ENCODE measurements around the gene COL8A1.
"Not testable (repeated sequence)": the region's sequence is repeated elsewhere in the genome, so short reads cannot be mapped to it uniquely, and the experiment has no call there.

The COL8A1 gene

GRCh38 chr3:99638167-99638948 is at the start of gene COL8A1:
COL8A1 (plus strand) TSS chr3:99638594; CDS start chr3:99790683, 152,089 bp downstream.
- DNase-seq (ENCODE audit: low read depth, low spot score) = no peak

DNA sequence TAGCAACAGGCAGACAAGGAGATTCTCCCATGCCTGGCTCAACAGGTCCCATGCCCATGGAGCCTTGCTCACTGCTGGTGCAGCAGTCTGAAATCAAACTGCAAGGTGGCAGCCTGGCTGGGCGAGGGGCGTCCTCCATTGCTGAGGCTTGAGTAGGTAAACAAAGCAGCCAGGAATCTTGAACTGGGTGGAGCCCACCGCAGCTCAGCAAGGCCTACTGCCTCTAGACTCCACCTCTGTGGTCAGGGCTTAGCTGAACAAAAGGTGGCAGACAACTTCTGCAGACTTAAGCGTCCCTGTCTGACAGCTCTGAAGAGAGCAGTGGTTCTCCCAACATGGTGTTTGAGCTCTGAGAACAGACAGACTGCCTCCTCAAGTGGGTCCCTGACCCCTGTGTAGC is 49.2 kb upstream of the COL8A1 start:
- DNase-seq (ENCODE audit: low read depth, low spot score) = not testable (repeated sequence)

- no peak for DNase-seq (ENCODE audit: low read depth, low spot score)
These were observed 38.5 kb upstream of the COL8A1 start for GRCh38 chr3:99599894-99600293.

GRCh38 chr3:99601515-99601914 is 36.9 kb upstream of the COL8A1 start:
- DNase-seq (ENCODE audit: low read depth, low spot score) = no peak

GRCh38 chr3:99602183-99602582 is 36.2 kb upstream of the COL8A1 start:
- no peak for DNase-seq (ENCODE audit: low read depth, low spot score)

DNA sequence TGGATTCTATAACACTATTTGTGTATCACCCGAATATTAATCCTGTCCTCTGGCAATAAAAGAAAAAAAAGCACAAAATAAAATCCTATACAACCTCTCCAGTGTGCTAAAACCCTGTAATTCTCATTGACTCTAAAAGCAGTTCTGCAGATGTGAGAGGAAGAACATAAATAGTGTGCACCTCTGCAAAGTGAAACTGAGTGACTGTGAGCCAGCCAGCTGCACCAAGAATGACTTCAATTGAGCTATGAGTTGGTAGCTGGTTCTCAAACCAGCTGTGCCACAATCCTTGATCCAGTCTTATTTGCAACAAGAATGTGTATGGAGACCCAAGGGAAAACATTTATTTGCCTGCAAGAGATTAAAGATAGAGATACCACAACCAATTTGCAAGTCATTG is 31.2 kb upstream of the COL8A1 start:
- DNase-seq (ENCODE audit: low read depth, low spot score) = no peak

DNA sequence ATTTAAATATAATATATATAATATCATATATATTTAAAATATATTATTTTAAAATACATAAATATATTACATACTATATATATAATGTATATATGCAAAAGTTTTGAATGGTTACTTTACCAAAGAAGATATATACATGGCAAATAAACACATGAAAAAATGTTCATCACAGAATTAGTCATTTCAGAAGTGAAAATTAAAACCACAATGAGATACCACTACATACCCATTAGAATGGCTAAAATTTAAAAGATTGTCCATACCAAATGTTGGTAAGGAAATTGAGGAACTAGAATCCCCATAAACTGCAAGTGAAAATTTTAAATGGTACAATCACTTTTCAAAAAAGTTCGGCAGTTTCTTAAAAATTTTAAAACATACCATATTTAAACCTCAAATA is 23.6 kb upstream of the COL8A1 start:
- no peak for DNase-seq (ENCODE audit: low read depth, low spot score)

DNA sequence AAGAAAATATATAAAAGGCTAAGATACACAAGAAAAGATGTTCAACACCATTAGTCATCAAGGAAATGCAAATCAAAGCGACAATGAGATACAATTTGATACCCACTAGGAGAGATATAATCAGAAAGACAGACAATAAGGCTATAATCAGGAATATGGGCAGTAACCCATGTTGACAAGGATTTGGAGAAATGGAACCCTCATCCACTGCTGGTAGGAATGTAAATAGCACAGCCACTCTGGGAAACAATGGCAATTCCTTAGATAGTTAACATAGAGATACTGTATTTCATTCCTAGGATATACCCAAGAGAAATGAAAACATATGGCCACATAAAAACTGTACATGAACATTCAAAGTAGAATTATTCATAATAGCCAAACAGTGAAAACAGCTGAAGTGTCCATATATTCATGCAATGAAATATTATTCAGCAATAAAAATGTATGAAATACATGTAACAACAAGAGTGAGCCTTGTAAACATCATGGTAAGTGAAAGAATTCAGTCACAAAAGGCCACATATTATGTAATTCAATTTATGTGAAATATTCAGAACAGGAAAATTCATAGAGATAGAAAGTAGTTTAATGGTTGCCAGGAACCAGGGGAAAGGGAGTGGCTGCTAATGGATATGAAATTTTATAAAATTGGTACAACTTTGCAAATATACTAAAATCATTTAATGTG is 18.2 kb upstream of the COL8A1 start:
- DNase-seq (ENCODE audit: low read depth, low spot score) = no peak

DNA sequence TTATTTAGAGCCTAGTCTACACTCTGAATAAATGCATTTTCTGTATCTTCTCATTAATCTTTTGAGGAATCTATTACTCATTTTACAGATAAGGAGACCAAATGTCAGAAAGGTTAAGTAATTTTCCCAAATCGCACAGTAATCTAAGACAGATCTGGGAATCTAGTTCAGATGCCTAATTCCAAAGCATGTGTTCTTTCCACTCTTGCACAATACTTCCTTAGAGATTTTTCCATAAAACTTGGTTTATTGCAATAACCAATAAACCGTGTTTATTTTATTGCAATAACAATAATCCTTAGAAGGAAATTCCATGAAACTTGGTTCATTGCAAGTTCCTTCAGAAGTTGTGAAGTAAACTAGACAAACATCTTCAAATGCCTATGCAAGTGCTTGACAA is 17.4 kb upstream of the COL8A1 start:
- DNase-seq (ENCODE audit: low read depth, low spot score) = no peak

- DNase-seq (ENCODE audit: low read depth, low spot score) = no peak
These were observed 13.7 kb upstream of the COL8A1 start for GRCh38 chr3:99624496-99625236.

DNA sequence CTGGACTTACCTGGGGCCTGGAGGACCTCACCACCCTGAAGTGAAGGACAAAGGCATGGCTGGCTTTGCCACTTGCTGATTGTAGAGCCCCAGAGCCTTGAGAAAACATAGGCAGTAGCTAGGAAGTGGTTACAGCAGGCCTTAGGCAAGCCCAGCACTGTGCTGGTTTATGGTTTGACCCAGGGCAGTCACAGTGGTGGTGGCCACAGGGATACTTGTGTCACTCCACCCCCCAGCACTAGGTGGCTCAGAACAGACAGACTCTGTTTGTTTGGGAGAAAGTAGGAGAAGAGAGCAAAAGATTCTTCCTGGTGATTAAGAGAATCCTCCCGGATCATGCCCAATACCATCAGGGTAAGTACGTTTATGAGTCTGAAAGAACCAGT is 13.2 kb upstream of the COL8A1 start:
- no peak for DNase-seq (ENCODE audit: low read depth, low spot score)

DNA sequence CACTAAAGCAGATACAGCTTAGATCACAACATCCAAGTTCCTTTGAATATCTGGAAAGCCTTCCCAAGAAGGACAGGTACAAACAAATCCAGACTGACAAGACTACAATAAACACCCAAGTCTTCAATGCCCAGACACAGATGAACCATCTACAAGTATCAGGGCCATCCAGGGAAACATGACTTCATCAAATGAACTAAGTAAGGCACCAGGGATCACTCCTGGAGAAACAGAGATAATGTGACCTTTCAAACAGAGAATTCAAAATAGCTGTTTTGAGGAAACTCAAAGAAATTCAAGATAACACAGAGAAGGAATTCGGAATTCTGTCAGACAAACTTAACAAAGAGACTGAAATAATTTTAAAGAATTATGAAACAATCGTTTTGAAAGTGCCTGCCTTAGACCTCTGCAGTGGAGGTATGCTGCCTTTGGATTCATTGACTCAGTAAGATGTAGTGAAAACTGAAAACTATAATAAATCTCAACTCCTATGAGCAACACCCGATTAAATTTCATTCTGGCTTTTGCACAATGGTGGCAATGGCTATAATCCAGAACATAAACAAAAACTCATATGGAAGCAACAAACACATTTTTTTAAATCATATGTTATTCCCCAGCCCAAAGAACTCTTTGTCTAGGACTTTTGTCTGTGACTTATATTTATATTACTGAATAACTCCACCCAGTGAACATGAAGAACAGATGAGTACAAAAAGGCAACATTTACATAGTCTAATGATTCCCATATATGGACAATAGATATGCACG is 12.6 kb upstream of the COL8A1 start:
- DNase-seq (ENCODE audit: low read depth, low spot score) = no peak

- DNase-seq (ENCODE audit: low read depth, low spot score) = no peak
These were observed 12.0 kb upstream of the COL8A1 start for GRCh38 chr3:99626417-99626788.

- no peak for DNase-seq (ENCODE audit: low read depth, low spot score)
These were observed 11.2 kb upstream of the COL8A1 start for GRCh38 chr3:99627062-99627826.

DNA sequence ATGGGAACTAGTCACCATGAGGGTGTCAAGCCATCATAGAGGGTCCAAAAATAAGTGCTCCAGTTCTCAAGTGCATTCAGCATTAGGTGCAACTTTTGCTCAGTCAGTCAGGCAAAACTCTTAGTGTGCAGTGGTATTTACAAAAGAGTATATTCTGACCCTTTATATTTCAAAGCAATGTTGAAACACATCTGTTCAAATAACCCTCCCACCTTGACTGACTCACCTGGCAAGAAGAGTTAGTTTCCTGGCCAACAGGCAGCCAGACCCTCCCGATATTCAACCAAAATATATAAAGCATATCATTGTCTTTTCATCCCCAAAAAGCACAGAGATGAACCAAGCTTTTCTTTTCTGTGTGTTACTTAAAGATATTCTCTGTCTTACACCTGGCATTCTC is 7.6 kb upstream of the COL8A1 start:
- DNase-seq (ENCODE audit: low read depth, low spot score) = no peak

GRCh38 chr3:99633887-99634558 is 4.4 kb upstream of the COL8A1 start:
- no peak for DNase-seq (ENCODE audit: low read depth, low spot score)

- DNase-seq (ENCODE audit: low read depth, low spot score) = no peak
These were observed 3.5 kb upstream of the COL8A1 start for GRCh38 chr3:99634881-99635280.

DNA sequence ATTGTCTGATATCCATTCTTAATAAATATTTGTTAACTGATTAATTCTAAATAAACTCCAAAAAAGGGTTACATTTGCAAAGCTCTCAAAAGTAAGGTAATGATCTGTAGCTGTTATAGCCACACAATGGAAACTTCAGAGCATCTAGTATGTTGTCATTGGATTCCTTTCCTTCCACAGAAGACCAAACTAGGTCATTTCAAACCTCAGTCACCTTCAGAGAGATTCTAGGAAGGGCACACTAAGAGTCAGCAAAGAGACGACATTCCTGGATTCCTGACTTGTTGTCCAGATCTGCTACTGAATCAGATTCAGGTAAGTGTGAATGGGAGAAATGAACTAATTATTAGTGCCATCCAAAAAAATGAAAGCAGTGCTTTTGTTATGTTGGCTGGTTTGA is 3.0 kb upstream of the COL8A1 start:
- no peak for DNase-seq (ENCODE audit: low read depth, low spot score)

DNA sequence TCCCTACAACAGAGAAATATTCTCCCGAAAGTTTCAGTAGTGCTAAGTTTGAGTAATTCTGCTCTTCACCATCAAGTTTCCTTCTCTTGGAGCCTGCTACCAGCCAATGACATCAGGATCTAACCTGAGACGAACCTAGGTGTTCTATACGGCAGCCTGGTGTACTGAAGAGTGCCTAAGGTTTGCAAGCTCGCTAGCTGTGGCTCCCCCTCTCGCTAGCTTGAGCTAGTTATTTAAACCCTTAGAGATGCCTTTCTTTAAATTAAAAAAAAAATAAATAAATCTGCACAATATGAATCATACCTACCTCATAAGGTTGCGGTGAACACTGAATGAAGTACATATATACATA is 1.4 kb upstream of the COL8A1 start:
- no peak for DNase-seq (ENCODE audit: low read depth, low spot score)

DNA sequence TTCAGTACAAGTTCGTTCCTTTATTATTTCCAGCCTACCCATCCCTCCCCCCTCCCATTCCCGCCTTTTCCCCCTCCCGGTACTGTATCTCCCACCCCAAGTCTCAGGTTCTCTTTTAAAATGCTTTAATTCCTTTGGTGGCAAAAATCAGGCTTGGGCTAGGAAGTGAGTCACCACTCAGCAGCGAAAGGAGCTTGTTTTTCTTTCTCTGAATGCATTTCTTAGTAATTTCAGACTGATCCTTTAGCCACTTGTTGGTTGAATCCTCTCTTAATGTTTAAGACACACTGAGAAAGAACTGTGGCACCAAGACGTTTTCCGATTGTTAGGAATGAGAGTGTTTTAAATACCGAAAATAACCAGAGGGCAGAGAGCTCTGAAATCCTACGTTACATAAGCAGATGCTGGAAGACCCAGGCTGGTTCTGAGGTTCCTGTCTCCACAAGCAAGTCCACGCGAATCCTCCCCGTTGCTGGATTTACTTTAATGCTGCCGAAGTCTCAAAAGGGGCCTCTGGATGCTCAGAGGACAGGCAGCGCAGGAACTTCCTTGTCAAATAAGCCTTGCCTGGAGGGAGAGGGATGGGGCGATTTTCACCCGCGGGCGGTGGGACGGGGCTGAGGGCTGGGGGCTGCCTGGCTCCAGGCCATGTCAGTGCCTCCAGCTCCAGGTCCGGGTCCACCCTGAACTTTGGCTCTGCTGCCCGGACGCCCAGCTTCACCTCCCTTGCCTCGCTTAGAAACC is 854 bp upstream of the COL8A1 start:
- no peak for DNase-seq (ENCODE audit: low read depth, low spot score)
